ENCODE measurements around the gene TFB1M.

GRCh38 chr6:155212106-155212505 lies 102.2 kb downstream of the TFB1M start:
- TF ChIP-seq CTCF (IDR thresholded peaks at IDR 0.05; ENCODE audit: low read depth, low read length) = no peak
- TF ChIP-seq POLR2A (IDR thresholded peaks at IDR 0.05; ENCODE audit: extremely low read depth, insufficient read length) = no peak
- TF ChIP-seq MAX (IDR thresholded peaks at IDR 0.05; ENCODE audit: low read depth, low read length) = no peak
